G401.6 (cell line): ENCODE data around the gene SPAG9.

Experiments used
- FAIRE-seq: peaks from 2 replicates; lab custom pipeline; 2012; peaks lifted over from hg19 to GRCh38; lab: Jason Lieb, UNC

SPAG9 gene

GRCh38 chr17:51120739-51121619, at the start of gene SPAG9:
SPAG9 (minus strand) TSS chr17:51120868; CDS start chr17:51120656, 212 bp downstream.
- peak; percentile 80 for FAIRE-seq

GRCh38 chr17:51169340-51169739, 48.7 kb upstream of the SPAG9 start:
- no peak for FAIRE-seq

GRCh38 chr17:51166987-51167931, 46.6 kb upstream of the SPAG9 start:
- FAIRE-seq, result no peak

GRCh38 chr17:51166198-51166986, 45.7 kb upstream of the SPAG9 start, which contains the start of gene NME2:
NME2 (plus strand) TSS chr17:51166411; CDS start chr17:51166831, 420 bp downstream.
- no peak for FAIRE-seq

GRCh38 chr17:51165680-51166197, 45.1 kb upstream of the SPAG9 start:
- no peak for FAIRE-seq

- no peak for FAIRE-seq
Observed at GRCh38 chr17:51164911-51165679, 44.4 kb upstream of the SPAG9 start.

GRCh38 chr17:51161541-51161940, 40.9 kb upstream of the SPAG9 start:
- FAIRE-seq, result no peak

GRCh38 chr17:51159604-51160003, 38.9 kb upstream of the SPAG9 start:
- no peak for FAIRE-seq

- FAIRE-seq, result no peak
Observed at GRCh38 chr17:51155416-51155815, 34.7 kb upstream of the SPAG9 start.

- FAIRE-seq, result no peak
Observed at GRCh38 chr17:51154176-51154575, 33.5 kb upstream of the SPAG9 start.

- FAIRE-seq, result peak; percentile 97
Observed at GRCh38 chr17:51153210-51154072, 32.8 kb upstream of the SPAG9 start, which contains the start of gene NME1. NME1 (plus strand) TSS chr17:51153559; CDS start chr17:51155655, 2,096 bp downstream.

GRCh38 chr17:51152766-51153209, 32.1 kb upstream of the SPAG9 start:
- FAIRE-seq, result no peak

- FAIRE-seq, result no peak
Observed at GRCh38 chr17:51150932-51151331, 30.3 kb upstream of the SPAG9 start.

- no peak for FAIRE-seq
Observed at GRCh38 chr17:51149163-51149562, 28.5 kb upstream of the SPAG9 start.

- no peak for FAIRE-seq
Observed at GRCh38 chr17:51147650-51148049, 27.0 kb upstream of the SPAG9 start.

GRCh38 chr17:51144266-51145022, 23.8 kb upstream of the SPAG9 start:
- FAIRE-seq, result no peak

GRCh38 chr17:51142597-51142996, 21.9 kb upstream of the SPAG9 start:
- FAIRE-seq, result no peak

GRCh38 chr17:51135956-51136355, 15.3 kb upstream of the SPAG9 start:
- FAIRE-seq, result no peak

- no peak for FAIRE-seq
Observed at GRCh38 chr17:51133365-51133764, 12.7 kb upstream of the SPAG9 start.
